IPS DF 6.9 (cell line): ENCODE measurements around the gene DUOXA1.
"Not testable (repeated sequence)": the region's sequence is repeated elsewhere in the genome, so short reads cannot be mapped to it uniquely, and the experiment has no call there.

Experiments
- DNase-seq: peaks from one replicate; pipeline ENCODE4 v3.0.0-alpha.2; 2013; ENCODE audit warnings: low read depth, low spot score
- H3K27ac ChIP-seq: one replicate; pipeline ENCODE4 v1.5.1; 2013; ENCODE audit warnings: low read length, control low read depth
- H3K27me3 ChIP-seq: 2 replicates; pipeline ENCODE4 v1.6.1; 2013; ENCODE audit warnings: mild to moderate bottlenecking, low read length; ENCODE audit not compliant: control insufficient read depth, insufficient read depth
- H3K36me3 ChIP-seq: 2 replicates; pipeline ENCODE4 v1.6.1; 2013; ENCODE audit warnings: low read length; ENCODE audit not compliant: control insufficient read depth, insufficient read depth
- H3K4me1 ChIP-seq: 2 replicates; pipeline ENCODE4 v1.6.1; 2013; ENCODE audit warnings: low read length; ENCODE audit not compliant: control insufficient read depth, insufficient read depth
- H3K4me3 ChIP-seq: 2 replicates; pipeline ENCODE4 v1.5.1; 2013; ENCODE audit warnings: mild to moderate bottlenecking, low read length
- H3K9me3 ChIP-seq: 2 replicates; pipeline ENCODE4 v1.6.1; 2013; ENCODE audit warnings: low read length, inconsistent platforms; ENCODE audit not compliant: control insufficient read depth, insufficient read depth
- WGBS: extraction: QIAGEN DNeasy Blood & Tissue Kit; methylation state at CpG from one replicate; pipeline ENCODE4 v1.1.7; 2013; ENCODE audit warnings: mixed read lengths, missing lambda C conversion rate; ENCODE audit not compliant: insufficient read length, insufficient coverage; 5-methylcytosine and 5-hydroxymethylcytosine counted together

Gene DUOXA1

DNA sequence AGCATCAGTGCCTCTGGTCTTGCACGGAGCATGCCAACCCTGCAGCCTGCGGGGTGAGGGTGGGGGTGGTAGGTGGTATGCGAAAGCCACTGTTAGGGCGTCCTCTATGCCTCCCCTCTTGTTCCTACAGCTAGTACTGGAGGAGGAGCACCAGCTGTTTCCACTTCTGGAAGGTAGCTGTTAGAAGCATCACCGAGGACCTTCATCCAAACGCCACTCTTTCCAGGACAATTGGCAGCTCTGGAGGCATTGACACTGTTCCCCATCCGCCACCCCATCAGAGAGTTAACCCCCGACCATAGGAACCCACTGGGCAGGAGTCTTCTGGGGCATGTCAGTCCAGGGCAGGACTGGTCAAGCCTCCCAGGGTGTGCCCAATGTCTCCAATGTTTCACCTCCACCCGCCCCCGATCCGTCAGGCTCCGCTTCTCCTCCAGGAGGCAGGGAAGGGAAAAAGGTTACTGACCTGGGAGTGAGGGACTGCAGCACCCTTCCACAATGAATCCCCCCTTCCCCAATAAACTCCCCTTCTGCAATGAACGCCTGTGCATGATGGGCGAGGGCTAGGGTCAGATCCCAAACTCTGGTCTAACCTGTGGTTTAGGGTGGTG is 16.2 kb downstream of the DUOXA1 start:
- no peaks in the 10 kb centered on the region for H3K9me3 ChIP-seq
- H3K27me3 ChIP-seq, result peaks cover 81% of the 10 kb centered on the region
- no peak overlapping the region for H3K27ac ChIP-seq
- no peak for DNase-seq
- no peaks in the 10 kb centered on the region for H3K36me3 ChIP-seq
- peaks cover 6% of the 10 kb centered on the region for H3K4me1 ChIP-seq
- no peak overlapping the region for H3K4me3 ChIP-seq
- WGBS, result no CpG with 5 or more reads among the region's 14 CpGs

- H3K4me3 ChIP-seq, result peak overlapping the region; percentile 20; the same call in 1 of the 2 replicates
- no peaks in the 10 kb centered on the region for H3K36me3 ChIP-seq
- H3K4me1 ChIP-seq, result peaks cover 6% of the 10 kb centered on the region
- no peak overlapping the region for H3K27ac ChIP-seq
- DNase-seq, result no peak
- no CpG with 5 or more reads among the region's 58 CpGs for WGBS
- no peaks in the 10 kb centered on the region for H3K9me3 ChIP-seq
- H3K27me3 ChIP-seq, result peaks cover 79% of the 10 kb centered on the region
Measured at GRCh38 chr15:45112591-45113379, 16.9 kb downstream of the DUOXA1 start.

- DNase-seq, result no peak
- H3K36me3 ChIP-seq, result no peaks in the 10 kb centered on the region
- peaks cover 6% of the 10 kb centered on the region for H3K4me1 ChIP-seq
- peaks cover 73% of the 10 kb centered on the region for H3K27me3 ChIP-seq
- H3K9me3 ChIP-seq, result no peaks in the 10 kb centered on the region
- no peak overlapping the region for H3K27ac ChIP-seq
- no CpG with 5 or more reads among the region's 13 CpGs for WGBS
- H3K4me3 ChIP-seq, result peak overlapping the region; percentile 20; the same call in 1 of the 2 replicates
Measured at GRCh38 chr15:45112143-45112590, 17.5 kb downstream of the DUOXA1 start.

DNA sequence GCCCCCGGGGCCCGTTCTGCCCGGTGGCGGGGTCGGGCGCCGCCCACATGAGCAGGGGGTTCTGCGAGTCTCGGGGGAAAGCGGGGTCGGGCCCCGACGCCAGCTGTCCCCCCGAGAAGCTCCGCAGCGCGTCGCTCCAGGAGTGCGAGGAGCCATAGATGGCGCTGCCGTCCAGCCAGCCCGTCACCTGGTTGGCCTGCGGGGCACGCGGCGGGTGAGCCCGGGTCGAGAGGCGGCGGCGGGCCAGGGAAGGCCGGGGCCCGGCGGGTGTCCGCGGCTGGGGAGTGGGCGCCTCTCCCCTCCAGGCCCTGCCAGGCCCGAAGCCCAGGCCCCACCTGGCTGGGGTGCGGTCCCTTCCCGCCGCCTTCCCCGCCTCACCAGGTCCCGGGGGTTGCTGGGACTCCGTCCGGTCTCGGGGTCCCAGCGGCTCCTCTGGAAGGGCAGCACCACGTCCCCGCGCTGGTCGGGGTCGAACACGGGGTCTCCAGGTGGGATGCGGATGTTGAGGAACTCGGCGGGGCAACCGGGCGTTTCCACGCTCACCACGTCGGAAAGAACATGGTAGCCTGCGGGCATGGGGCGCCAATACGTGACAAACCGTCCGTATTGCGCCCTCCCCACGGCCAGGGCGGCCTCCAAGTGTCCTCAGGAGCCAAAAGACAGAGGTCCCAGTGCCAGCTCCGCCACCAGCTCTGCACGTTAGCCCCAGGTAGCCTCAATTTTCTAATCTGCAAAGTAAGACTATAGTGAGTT is 18.1 kb downstream of the DUOXA1 start:
- no CpG with 5 or more reads among the region's 71 CpGs for WGBS
- no peak for DNase-seq
- H3K4me3 ChIP-seq, result no peak overlapping the region
- H3K27me3 ChIP-seq, result peaks cover 67% of the 10 kb centered on the region
- H3K4me1 ChIP-seq, result peaks cover 5% of the 10 kb centered on the region
- no peaks in the 10 kb centered on the region for H3K36me3 ChIP-seq
- H3K27ac ChIP-seq, result no peak overlapping the region
- no peaks in the 10 kb centered on the region for H3K9me3 ChIP-seq

GRCh38 chr15:45110256-45110820 is 19.3 kb downstream of the DUOXA1 start:
- Histone ChIP-seq H3K27ac (no peak overlapping the region), H3K27me3 (peaks cover 54% of the 10 kb centered on the region), H3K36me3 (no peaks in the 10 kb centered on the region), H3K9me3 (no peaks in the 10 kb centered on the region), H3K4me1 (peaks cover 4% of the 10 kb centered on the region), H3K4me3 (no peak overlapping the region)
- WGBS, result no CpG with 5 or more reads among the region's 11 CpGs
- DNase-seq, result no peak

- DNase-seq, result no peak
- H3K9me3 ChIP-seq, result no peaks in the 10 kb centered on the region
- WGBS, result no CpG with 5 or more reads among the region's 10 CpGs
- H3K27me3 ChIP-seq, result peaks cover 32% of the 10 kb centered on the region
- H3K27ac ChIP-seq, result no peak overlapping the region
- no peaks in the 10 kb centered on the region for H3K36me3 ChIP-seq
- H3K4me3 ChIP-seq, result no peak overlapping the region
- peaks cover 2% of the 10 kb centered on the region; the same call in 1 of the 2 replicates for H3K4me1 ChIP-seq
Measured at GRCh38 chr15:45107941-45108630, 21.6 kb downstream of the DUOXA1 start.

DNA sequence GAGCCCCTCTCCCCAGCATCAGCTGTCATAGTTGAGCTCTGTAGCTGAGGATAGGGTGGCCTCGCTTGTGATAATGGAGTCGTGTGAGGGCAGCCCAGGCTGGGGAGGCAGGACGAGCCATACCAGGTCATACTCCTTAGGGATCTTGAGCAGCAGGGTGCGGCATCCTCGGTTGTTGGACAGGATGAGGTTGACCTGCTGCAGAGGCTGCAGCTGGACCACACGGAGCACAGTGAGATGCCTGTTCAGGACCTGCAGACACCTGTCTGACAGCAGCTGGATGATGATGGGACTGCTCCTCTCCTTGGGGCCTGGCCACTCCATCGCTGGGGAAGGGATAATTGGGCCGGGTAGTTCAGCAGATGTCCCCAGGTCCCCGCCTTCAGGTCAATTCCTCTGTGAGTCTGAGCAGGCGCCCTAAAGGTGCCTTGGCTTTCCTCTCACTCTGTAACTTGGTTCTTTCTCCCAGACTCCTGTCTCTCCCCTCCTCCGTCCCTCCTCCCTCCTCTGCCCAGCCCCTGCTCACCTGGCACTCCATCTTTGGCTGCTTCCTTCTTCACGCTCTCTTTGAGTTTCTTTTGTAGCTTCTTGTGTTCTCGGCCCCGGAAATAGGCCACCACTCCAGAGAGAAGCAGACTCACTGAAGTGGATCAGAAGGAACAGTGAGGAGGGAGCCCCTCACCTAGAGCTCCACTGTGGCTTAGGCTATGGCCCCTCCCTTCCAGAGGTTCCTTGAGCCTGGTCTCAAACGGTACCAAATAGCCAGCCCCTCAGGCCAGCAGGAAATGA is 23.5 kb downstream of the DUOXA1 start:
- H3K36me3 ChIP-seq, result no peaks in the 10 kb centered on the region
- no peak overlapping the region for H3K27ac ChIP-seq
- H3K27me3 ChIP-seq, result peaks cover 13% of the 10 kb centered on the region
- DNase-seq, result no peak
- H3K4me3 ChIP-seq, result no peak overlapping the region
- H3K4me1 ChIP-seq, result peaks cover 4% of the 10 kb centered on the region; the same call in 1 of the 2 replicates
- WGBS, result no CpG with 5 or more reads among the region's 15 CpGs
- no peaks in the 10 kb centered on the region for H3K9me3 ChIP-seq

- no peak overlapping the region for H3K4me3 ChIP-seq
- DNase-seq, result no peak
- peaks cover 7% of the 10 kb centered on the region; the same call in 1 of the 2 replicates for H3K4me1 ChIP-seq
- H3K36me3 ChIP-seq, result no peaks in the 10 kb centered on the region
- no CpG with 5 or more reads among the region's 11 CpGs for WGBS
- no peaks in the 10 kb centered on the region for H3K9me3 ChIP-seq
- H3K27ac ChIP-seq, result no peak overlapping the region
- H3K27me3 ChIP-seq, result peaks cover 12% of the 10 kb centered on the region
Measured at GRCh38 chr15:45105586-45105985, 24.1 kb downstream of the DUOXA1 start.

GRCh38 chr15:45104170-45104569 is 25.5 kb downstream of the DUOXA1 start:
- not testable (repeated sequence) for H3K27ac ChIP-seq, H3K4me3 ChIP-seq, H3K27me3 ChIP-seq, H3K4me1 ChIP-seq, H3K36me3 ChIP-seq, DNase-seq, H3K9me3 ChIP-seq
- WGBS, result no CpG with 5 or more reads among the region's 9 CpGs
